H4 (cell line): ENCODE results near the gene APOL1. TPM values are rescaled to one million over a fixed set of nuclear protein-coding genes. Genes with fewer than 3 reads are reported as not detected.
"Not testable (repeated sequence)": the region's sequence is repeated elsewhere in the genome, so short reads cannot be mapped to it uniquely, and the experiment has no call there.

ENCODE experiments used
- DNase-seq: peaks from one replicate; pipeline ENCODE4 v3.0.0-alpha.2; 2015; ENCODE audit warnings: low spot score
- total RNA-seq: library from RNA; depleted of rRNA; stranded (reverse); fragments of >200 nt; shearing (Covaris generic); gene quantifications from 2 replicates; pipeline ENCODE4 v1.2.3, GENCODE V29; 2014

The APOL1 gene
- total RNA-seq, 1 experiment from 2014 or later: 27.5 TPM

GRCh38 chr22:36244522-36245391 is 8.2 kb upstream of the APOL1 start:
- DNase-seq: no peak

GRCh38 chr22:36245805-36246356 is 7.1 kb upstream of the APOL1 start:
- DNase-seq: no peak

GRCh38 chr22:36246718-36247117 is 6.2 kb upstream of the APOL1 start:
- no peak for DNase-seq

- DNase-seq: no peak
Observed at GRCh38 chr22:36247955-36248354, 5.0 kb upstream of the APOL1 start.

GRCh38 chr22:36249160-36249559 is 3.8 kb upstream of the APOL1 start:
- DNase-seq: no peak

GRCh38 chr22:36250292-36250960 is 2.5 kb upstream of the APOL1 start:
- not testable (repeated sequence) for DNase-seq

- not testable (repeated sequence) for DNase-seq
Observed at GRCh38 chr22:36251979-36252608, 839 bp upstream of the APOL1 start.

GRCh38 chr22:36253523-36254490 is 874 bp downstream of the APOL1 start:
- no peak for DNase-seq

GRCh38 chr22:36255572-36255971 is 2.6 kb downstream of the APOL1 start:
- DNase-seq: not testable (repeated sequence)

GRCh38 chr22:36256478-36256877 is 3.5 kb downstream of the APOL1 start:
- no peak for DNase-seq

- no peak for DNase-seq
Observed at GRCh38 chr22:36257308-36257707, 4.4 kb downstream of the APOL1 start.

- no peak for DNase-seq
Observed at GRCh38 chr22:36257948-36258670, 5.2 kb downstream of the APOL1 start.

- DNase-seq: no peak
Observed at GRCh38 chr22:36258701-36259614, 6.0 kb downstream of the APOL1 start.

GRCh38 chr22:36259615-36260300 is 6.8 kb downstream of the APOL1 start:
- DNase-seq: no peak

- DNase-seq: not testable (repeated sequence)
Observed at GRCh38 chr22:36261675-36262074, 8.7 kb downstream of the APOL1 start.

GRCh38 chr22:36262307-36262706 is 9.4 kb downstream of the APOL1 start:
- DNase-seq: not testable (repeated sequence)

GRCh38 chr22:36263216-36263673 is 10.3 kb downstream of the APOL1 start:
- not testable (repeated sequence) for DNase-seq

- not testable (repeated sequence) for DNase-seq
Observed at GRCh38 chr22:36263886-36264664, 11.1 kb downstream of the APOL1 start.
